OCI-LY7 (cell line): ENCODE results near the gene LAIR2.

Experiments used
- EZH2phosphoT487 ChIP-seq: fragments of 200-600 bp; sonication (generic); IDR thresholded peaks from 2 replicates; pipeline ENCODE4 v1.6.1; 2018; ENCODE audit warnings: low read depth, borderline replicate concordance, mild to moderate bottlenecking, mixed run types, antibody characterized with exemption, low read length, moderate library complexity, mixed read lengths
- TF ChIP-seq, protein P1 (sequence below): fragments of 200-600 bp; sonication (generic); conservative IDR thresholded peaks from 2 replicates; pipeline ENCODE4 v1.5.1; 2014; ENCODE audit warnings: mild to moderate bottlenecking, antibody characterized with exemption, low read length, moderate library complexity, mixed read lengths

DNA sequence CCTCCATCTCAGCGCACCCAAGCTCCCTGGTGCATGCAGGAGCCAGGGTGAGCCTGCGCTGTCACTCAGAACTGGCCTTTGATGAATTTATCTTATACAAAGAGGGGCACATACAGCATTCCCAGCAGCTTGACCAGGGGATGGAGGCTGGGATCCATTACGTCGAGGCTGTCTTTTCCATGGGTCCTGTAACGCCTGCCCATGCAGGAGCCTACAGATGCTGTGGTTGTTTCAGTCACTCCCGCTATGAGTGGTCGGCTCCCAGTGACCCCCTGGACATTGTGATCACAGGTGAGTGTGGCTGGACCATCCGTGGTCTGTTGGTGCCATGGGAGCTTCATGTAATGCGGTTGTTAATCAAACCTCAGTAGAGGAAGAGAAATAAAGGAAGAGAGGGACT is 33.0 kb downstream of the LAIR2 start:
- TF ChIP-seq, protein P1, sequence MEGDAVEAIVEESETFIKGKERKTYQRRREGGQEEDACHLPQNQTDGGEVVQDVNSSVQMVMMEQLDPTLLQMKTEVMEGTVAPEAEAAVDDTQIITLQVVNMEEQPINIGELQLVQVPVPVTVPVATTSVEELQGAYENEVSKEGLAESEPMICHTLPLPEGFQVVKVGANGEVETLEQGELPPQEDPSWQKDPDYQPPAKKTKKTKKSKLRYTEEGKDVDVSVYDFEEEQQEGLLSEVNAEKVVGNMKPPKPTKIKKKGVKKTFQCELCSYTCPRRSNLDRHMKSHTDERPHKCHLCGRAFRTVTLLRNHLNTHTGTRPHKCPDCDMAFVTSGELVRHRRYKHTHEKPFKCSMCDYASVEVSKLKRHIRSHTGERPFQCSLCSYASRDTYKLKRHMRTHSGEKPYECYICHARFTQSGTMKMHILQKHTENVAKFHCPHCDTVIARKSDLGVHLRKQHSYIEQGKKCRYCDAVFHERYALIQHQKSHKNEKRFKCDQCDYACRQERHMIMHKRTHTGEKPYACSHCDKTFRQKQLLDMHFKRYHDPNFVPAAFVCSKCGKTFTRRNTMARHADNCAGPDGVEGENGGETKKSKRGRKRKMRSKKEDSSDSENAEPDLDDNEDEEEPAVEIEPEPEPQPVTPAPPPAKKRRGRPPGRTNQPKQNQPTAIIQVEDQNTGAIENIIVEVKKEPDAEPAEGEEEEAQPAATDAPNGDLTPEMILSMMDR, result no peak
- TF ChIP-seq EZH2phosphoT487, result no peak
